Right forelimb (tissue), 1 donor: ENCODE data around the gene TMEM121.

Experiments used
- DNase-seq: peaks from one replicate; pipeline ENCODE4 v3.0.0-alpha.2; 2018

TMEM121 gene

GRCh38 chr14:105525861-105526775, at the start of gene TMEM121:
TMEM121 (plus strand) TSS chr14:105526583; CDS start chr14:105528835, 2,252 bp downstream.
- DNase-seq, result peak; percentile 61

- no peak for DNase-seq
Measured at GRCh38 chr14:105476831-105477659, 49.3 kb upstream of the TMEM121 start.

DNA sequence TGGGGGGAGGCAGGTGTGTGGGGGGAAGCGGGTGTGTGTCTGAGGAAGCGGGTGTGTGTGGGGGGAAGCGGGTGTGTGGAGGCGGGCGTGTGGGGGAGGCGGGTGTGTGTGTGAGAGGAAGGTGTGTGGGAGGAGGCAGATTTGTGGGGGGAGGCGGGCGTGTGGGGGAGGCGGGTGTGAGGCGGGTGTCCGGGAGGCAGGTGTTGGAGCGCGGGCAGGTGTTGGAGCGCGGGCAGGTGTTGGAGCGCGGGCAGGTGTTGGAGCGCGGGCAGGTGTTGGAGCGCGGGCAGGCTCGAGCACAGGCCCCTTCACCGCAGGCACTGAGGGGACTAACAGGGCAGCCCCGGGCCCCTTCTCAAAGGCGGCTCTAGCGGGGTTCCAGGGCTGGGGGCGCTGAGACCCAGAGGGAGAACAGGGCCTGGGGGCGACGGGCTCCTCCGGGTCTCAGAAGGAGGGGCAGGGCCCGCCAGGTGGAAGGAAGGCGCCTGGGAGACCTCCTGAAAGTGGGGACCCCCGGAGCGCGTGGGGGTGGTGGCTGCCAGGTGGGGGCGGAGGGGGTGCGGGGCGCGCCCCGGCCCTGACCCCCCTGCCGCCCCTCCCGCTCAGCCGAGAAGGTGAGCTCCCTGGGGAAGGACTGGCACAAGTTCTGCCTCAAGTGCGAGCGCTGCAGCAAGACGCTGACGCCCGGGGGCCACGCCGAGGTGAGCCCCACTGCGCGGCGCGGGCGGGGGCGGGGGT, 48.6 kb upstream of the TMEM121 start:
- DNase-seq, result peak; percentile 65

- DNase-seq, result no peak
Measured at GRCh38 chr14:105478398-105479251, 47.8 kb upstream of the TMEM121 start.

- no peak for DNase-seq
Measured at GRCh38 chr14:105479431-105480158, 46.8 kb upstream of the TMEM121 start.

DNA sequence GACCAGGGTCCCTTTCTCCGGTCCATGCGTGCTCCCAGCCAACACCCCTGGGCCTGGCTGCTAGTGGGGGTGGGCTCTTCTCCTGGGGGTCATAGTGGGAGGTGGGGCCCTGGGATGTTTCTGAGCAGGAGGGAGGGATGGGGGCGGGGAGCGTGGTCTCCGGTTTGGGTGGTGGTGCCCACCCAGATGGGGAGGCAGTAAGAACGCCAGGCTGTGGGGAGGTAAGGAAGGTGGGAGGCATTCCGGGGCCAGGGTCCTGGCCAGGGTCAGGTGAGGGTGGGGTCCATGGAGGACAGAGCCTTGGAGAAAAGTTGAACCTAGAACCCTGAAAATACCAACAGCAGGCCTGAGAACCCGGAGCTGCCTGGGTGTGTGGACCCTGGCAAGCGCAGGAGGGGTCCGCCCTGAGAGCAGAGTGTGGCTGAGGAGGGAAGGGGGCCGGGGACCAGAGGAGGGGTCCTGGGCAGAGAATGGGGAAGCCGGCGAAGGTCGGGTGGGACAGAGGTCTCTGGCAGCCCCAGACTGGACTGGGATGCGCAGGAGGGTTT, 46.1 kb upstream of the TMEM121 start:
- DNase-seq, result no peak

- peak; percentile 98 for DNase-seq
Measured at GRCh38 chr14:105480807-105481801, 45.3 kb upstream of the TMEM121 start.

DNA sequence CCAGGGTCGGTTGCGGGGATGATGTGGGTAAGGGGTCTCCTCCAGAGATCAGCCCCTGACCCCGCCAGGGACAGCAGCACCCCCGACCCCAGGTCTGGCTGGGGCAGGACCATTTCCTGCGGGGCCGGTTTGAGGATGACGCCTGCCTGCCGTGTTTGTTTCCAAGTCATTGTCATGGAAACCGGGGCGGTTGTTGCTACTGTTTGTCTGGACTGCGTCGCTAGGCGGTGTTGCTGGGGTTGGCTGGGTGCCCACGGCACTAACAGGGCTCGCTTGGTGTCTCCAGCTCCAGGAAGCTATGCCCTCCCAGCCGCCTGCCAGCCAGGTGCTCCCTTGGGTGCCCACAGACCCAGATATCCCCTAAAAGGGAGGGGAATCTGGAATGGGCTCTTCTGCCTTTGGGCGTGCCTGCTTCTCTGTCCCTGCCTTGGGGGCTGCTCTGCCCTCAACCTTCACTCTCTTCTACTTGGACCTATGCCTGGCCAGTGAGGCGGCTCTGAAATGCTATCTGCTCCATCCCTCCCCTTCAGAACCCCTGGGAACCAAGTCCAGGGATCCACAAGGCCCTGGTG, 44.4 kb upstream of the TMEM121 start:
- DNase-seq, result peak; percentile 95

DNA sequence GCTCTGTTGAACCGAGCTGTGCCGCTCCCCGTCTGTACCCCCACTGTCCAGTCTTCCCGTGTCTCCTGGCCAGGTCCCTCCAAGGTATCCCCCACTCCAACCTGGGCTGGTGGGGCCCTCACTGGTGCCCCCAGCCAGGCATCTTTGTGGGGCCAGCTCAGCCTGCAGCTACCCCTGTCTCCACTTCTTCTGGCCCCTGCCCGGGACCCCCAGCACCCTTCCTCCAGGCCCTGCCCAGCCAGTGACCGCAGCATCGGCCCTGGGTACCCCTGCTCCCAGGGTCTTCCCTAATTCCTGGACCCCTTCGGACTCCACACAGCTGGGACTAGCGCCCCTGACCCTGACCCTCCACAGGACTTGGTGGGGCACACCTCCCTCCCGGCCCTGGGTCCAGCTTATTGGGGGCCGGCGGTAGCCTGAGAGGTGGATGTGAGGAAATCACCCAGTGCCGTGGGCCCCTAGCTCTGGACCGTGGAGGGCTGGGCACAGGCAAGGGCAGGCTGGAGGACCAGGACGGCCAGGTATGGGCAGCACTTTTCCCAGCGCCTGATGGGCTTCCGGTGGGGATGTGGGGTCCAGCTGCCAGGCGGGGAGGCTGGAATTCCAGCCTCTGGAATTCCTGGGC, 43.8 kb upstream of the TMEM121 start:
- no peak for DNase-seq

DNA sequence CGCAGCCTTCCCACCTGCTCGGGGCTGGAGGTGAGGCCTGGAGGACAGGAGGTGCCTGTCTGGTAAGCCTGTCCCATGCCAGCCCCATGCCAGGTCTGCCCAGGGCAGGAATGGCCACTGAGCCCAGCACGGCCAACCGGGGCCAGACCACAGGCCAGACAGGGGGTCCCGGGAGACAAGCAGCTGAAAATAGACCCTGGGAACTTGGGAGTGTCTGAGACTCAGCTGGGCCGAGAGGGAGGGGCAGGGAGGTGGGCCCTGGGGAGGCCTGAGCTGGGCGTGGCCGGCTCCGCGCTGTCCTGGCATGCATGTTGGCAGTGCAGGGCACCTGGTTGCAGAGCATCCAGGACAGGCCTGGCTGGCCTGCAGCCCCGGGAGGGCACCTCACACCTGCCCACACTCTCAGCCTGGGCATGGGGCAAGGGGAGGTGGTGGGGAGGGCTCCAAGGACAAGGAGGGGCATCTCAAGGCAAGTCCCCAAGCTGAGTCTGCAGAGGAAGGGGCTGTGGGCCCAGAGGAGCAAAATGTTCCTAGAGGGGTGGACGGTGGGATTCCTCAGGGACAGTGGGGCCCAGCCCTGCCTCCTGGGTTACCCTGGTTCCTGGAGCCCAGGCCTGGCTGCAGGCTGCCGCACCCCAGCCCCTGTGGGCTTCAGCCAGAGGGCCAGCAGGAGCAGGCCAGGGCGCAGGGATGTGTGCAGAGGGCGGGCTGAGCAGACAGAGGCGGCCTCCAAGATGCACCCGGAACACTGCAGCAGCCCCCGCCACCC, 42.9 kb upstream of the TMEM121 start:
- no peak for DNase-seq

DNA sequence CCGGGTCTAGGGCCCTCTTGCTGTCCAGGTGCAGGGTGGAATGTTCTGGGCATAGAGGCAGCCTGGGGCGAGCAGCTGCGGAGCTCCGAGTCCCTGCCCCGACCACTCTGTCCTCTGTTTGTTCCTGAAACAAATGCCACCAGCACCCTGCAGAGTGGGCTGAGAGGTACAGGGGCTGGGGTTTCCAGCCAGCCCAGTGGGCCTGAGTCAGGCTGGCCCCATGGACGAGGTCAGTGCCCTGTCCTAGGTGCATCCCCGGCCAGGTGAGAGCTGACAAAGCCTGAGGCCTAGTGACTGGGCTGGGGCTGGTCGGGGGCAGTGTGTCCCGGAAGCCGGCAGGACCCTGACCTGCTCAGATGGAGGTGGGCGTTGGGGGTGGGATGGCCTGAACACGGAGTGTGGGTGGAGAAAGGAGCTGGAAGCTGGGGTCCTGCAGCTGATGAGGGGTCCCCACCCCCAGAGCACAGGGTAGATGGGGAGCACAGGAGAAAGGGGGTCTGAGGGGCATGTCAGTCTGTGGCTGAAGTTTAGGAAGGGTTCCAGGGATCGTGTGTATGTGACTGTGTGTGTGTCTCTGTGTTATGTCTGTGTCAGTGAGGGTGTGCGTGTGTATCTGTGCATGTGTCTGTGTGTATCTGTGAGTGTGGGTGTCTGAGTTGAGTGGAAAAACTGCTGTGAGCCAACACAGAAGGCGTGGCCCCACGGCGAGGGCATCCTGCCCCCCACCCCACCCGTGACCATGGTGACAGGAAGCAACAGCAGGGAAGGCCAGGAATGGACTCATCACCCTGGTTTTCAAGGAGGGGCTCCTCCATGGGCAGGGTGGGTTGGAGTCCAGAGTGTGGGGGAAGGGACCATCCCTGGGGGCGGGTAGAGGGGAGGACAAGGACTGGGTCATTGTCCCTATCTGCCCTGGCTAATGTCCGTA, 42.0 kb upstream of the TMEM121 start:
- peak; percentile 71 for DNase-seq

DNA sequence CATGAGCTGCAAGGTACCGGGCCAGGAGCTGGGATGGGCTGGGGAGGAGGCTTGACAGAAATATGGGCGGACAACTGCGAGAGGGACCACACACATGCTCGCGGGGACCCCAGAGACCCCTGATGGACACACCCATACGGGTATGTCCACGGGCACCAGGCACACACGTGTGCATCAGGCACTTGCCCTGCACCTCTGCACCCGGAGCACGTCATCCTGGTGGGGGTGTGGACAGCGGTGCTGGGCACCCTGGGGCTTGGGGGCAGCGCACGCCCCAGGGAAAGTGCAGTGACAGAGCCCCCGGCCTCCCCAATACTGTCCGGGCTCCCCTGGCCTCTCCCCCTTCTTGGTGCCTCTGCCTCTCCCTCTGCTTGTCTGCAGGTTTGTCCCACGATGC, 41.4 kb upstream of the TMEM121 start:
- no peak for DNase-seq

- no peak for DNase-seq
Measured at GRCh38 chr14:105485739-105486162, 40.6 kb upstream of the TMEM121 start.

DNA sequence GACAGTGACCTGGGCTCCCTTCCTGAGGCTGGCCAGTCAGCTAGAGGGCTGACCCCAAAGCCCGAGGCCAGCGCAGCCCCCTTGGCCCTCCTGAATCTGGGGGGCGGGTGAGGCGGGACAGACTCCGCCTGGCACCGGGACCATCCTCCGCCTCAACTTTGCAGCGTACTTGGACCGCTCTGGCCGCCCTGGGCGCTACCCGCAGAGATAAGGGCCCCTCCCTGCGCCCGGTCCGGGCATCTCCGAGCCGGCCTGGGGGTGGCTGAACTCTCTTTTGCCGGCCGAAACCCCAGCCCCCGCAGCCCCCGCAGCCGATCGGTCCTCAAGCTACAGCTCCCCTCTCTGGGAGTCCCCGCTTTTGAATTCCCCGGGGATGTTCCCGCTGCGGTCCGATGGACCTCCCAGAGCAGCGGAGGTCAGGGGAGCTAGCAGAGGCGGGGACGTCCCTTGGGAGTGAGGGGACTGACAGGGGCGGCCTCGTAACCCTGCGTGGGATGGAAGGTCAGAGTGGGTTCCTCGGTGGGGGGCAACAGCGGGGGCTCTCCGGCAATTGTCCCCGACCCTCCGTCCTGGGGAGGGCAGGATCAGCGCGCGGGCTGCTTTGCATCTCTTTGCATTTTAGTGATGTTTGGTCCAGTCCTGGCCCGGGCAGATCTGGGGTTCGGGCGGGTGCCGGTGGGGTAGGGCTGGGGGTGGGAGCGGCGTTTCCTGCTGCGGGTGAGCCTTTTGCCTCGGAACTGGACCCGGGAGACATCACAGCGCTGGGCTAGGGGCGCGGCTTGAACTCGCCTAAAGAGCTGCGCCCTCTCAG, 40.0 kb upstream of the TMEM121 start, which contains the start of gene CRIP1:
Gene CRIP1 (plus strand): TSS at position 724 of the 811 bp plus-strand sequence. CDS start 374 bp downstream, outside the sequence.
- no peak for DNase-seq

DNA sequence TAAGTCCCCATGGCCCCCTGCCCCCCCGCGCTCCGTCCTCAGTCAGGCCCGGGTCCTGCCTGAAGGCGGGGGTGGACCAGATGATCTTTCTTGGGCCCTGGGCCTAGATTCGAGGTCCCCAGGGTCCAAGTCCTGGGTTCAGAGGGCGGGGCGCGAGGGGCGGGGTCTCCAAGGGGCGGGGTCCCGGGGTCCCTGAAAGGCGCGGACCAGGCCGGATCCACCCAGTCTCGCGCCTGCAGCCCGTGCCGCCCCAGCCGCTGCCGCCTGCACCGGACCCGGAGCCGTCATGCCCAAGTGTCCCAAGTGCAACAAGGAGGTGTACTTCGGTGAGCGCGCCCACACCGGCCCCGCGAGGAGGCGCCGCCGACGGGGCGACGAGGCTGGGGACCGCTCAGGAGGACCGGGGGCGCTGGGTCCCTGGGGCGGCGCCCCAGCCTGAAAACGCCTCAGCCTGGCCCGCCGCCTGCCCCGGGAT, 39.4 kb upstream of the TMEM121 start:
- peak; percentile 69 for DNase-seq
